HEK293 (cell line): ENCODE results near the gene NFKBIB.

Experiments
- BCL11B ChIP-seq: fragments of 450-650 bp; formaldehyde crosslinking; IDR thresholded peaks from 2 replicates; pipeline ENCODE4 v1.5.1; 2016; ENCODE audit warnings: low read depth, missing biosample characterization, missing genetic modification characterization
- HOXC10 ChIP-seq: sonication (generic); formaldehyde crosslinking; IDR thresholded peaks from 2 replicates; pipeline ENCODE4 v1.8.1; 2023; ENCODE audit warnings: mild to moderate bottlenecking, missing genetic modification reagents
- PRDM10 ChIP-seq: fragments of 450-650 bp; formaldehyde crosslinking; IDR thresholded peaks from 2 replicates; pipeline ENCODE4 v1.5.1; 2016; ENCODE audit warnings: missing biosample characterization, missing genetic modification characterization
- RBAK ChIP-seq: fragments of 450-650 bp; formaldehyde crosslinking; IDR thresholded peaks from 2 replicates; pipeline ENCODE4 v1.5.1; 2016; ENCODE audit warnings: missing biosample characterization, missing genetic modification characterization
- SCRT1 ChIP-seq: fragments of 450-650 bp; formaldehyde crosslinking; IDR thresholded peaks from 2 replicates; pipeline ENCODE4 v1.5.1; 2016; ENCODE audit warnings: missing biosample characterization, missing genetic modification characterization, borderline replicate concordance
- SETDB1 ChIP-seq: IDR thresholded peaks from one replicate; pipeline ENCODE4 v1.6.1; 2017; ENCODE audit warnings: mild to moderate bottlenecking, low read length, moderate library complexity, mixed read lengths; ENCODE audit not compliant: insufficient read length
- SP7 ChIP-seq: fragments of 450-650 bp; formaldehyde crosslinking; IDR thresholded peaks from 2 replicates; pipeline ENCODE4 v1.5.1; 2016; ENCODE audit warnings: missing biosample characterization, missing genetic modification characterization
- YY2 ChIP-seq: fragments of 450-650 bp; formaldehyde crosslinking; IDR thresholded peaks from 2 replicates; pipeline ENCODE4 v1.5.1; 2016; ENCODE audit warnings: missing biosample characterization, missing genetic modification characterization
- ZNF133 ChIP-seq: fragments of 450-650 bp; formaldehyde crosslinking; IDR thresholded peaks from 2 replicates; pipeline ENCODE4 v1.5.1; 2016; ENCODE audit warnings: missing biosample characterization, missing genetic modification characterization
- ZNF146 ChIP-seq: fragments of 450-650 bp; formaldehyde crosslinking; IDR thresholded peaks from 2 replicates; pipeline ENCODE4 v1.5.1; 2016; ENCODE audit warnings: missing biosample characterization, missing genetic modification characterization
- ZNF148 ChIP-seq: fragments of 450-650 bp; formaldehyde crosslinking; IDR thresholded peaks from 2 replicates; pipeline ENCODE4 v1.5.0; 2017; ENCODE audit warnings: missing biosample characterization, missing genetic modification characterization, borderline replicate concordance
- ZNF19 ChIP-seq: fragments of 450-650 bp; formaldehyde crosslinking; IDR thresholded peaks from 2 replicates; pipeline ENCODE4; 2016; ENCODE audit warnings: missing biosample characterization, missing genetic modification characterization, low read depth
- ZNF221 ChIP-seq: fragments of 450-650 bp; formaldehyde crosslinking; IDR thresholded peaks from 2 replicates; pipeline ENCODE4 v1.5.1; 2017; ENCODE audit warnings: missing biosample characterization, missing genetic modification characterization, borderline replicate concordance
- ZNF292 ChIP-seq: fragments of 450-650 bp; formaldehyde crosslinking; IDR thresholded peaks from 2 replicates; pipeline ENCODE4 v1.5.1; 2016; ENCODE audit warnings: low read depth, missing biosample characterization, missing genetic modification characterization, borderline replicate concordance
- ZNF433 ChIP-seq: fragments of 450-650 bp; formaldehyde crosslinking; IDR thresholded peaks from 2 replicates; pipeline ENCODE4 v1.5.1; 2016; ENCODE audit warnings: missing biosample characterization, missing genetic modification characterization, low read depth
- ZNF529 ChIP-seq: fragments of 450-650 bp; formaldehyde crosslinking; IDR thresholded peaks from 2 replicates; pipeline ENCODE4 v1.5.1; 2017; ENCODE audit warnings: missing genetic modification characterization, missing biosample characterization; ENCODE audit not compliant: insufficient replicate concordance
- ZNF571 ChIP-seq: fragments of 450-650 bp; formaldehyde crosslinking; IDR thresholded peaks from 2 replicates; pipeline ENCODE4 v1.5.0; 2017; ENCODE audit warnings: missing biosample characterization, missing genetic modification characterization
- ZNF830 ChIP-seq: fragments of 450-650 bp; IDR thresholded peaks from 2 replicates; pipeline ENCODE4 v1.5.0; 2018; ENCODE audit warnings: missing biosample characterization, missing genetic modification characterization, low read depth, mild to moderate bottlenecking, moderate library complexity
- ZSCAN5A ChIP-seq: fragments of 450-650 bp; formaldehyde crosslinking; IDR thresholded peaks from 2 replicates; pipeline ENCODE4 v1.5.1; 2016; ENCODE audit warnings: missing biosample characterization, missing genetic modification characterization
- ZXDB ChIP-seq: fragments of 450-650 bp; formaldehyde crosslinking; IDR thresholded peaks from 2 replicates; pipeline ENCODE4 v1.5.1; 2016; ENCODE audit warnings: missing biosample characterization, missing genetic modification characterization
- TF ChIP-seq, protein P1 (sequence below): fragments of 450-650 bp; formaldehyde crosslinking; IDR thresholded peaks from 2 replicates; pipeline ENCODE4 v1.5.1; 2016; ENCODE audit warnings: missing biosample characterization, missing genetic modification characterization
- TF ChIP-seq, protein P2 (sequence below): fragments of 450-650 bp; formaldehyde crosslinking; IDR thresholded peaks from 2 replicates; pipeline ENCODE4 v1.5.1; 2016; ENCODE audit warnings: missing biosample characterization, missing genetic modification characterization
- TF ChIP-seq, protein P3 (sequence below): fragments of 450-650 bp; formaldehyde crosslinking; IDR thresholded peaks from 2 replicates; pipeline ENCODE4 v1.5.1; 2016; ENCODE audit warnings: missing biosample characterization, missing genetic modification characterization
- TF ChIP-seq, protein P4 (sequence below): fragments of 450-650 bp; IDR thresholded peaks from 2 replicates; pipeline ENCODE4 v1.5.1; 2018; ENCODE audit warnings: missing biosample characterization, mild to moderate bottlenecking, missing genetic modification characterization

Gene NFKBIB

GRCh38 chr19:38862321-38863059, 37.3 kb upstream of the NFKBIB start (continued):
- TF ChIP-seq ZNF148 (tag by site-specific recombination) (peak; percentile 50; the same call in 1 of the 2 replicates), ZSCAN5A (tag by site-specific recombination) (peak; percentile 57; the same call in 1 of the 2 replicates), ZNF19 (tag by site-specific recombination) (0 out of 2 replicates have a peak, but pooled peaks have one; percentile 51), SCRT1 (peak; percentile 99), PRDM10 (tag by site-specific recombination) (peak; percentile 86), RBAK (tag by site-specific recombination) (peak; percentile 68), ZNF830 (no peak), ZNF433 (no peak), ZNF571 (tag by site-specific recombination) (no peak), YY2 (tag by site-specific recombination) (no peak), ZNF146 (no peak), ZNF292 (tag by site-specific recombination) (no peak), ZNF529 (tag by site-specific recombination) (no peak), SETDB1 (no peak), ZNF133 (0 out of 2 replicates have a peak, but pooled peaks have one; percentile 25), ZXDB (peak; percentile 96), ZNF221 (tag by site-specific recombination) (peak; percentile 68; the same call in 1 of the 2 replicates), BCL11B (no peak), SP7 (tag by site-specific recombination) (peak; percentile 99), HOXC10 (CRISPR knock-in tag) (no peak)
- TF ChIP-seq, protein P1, sequence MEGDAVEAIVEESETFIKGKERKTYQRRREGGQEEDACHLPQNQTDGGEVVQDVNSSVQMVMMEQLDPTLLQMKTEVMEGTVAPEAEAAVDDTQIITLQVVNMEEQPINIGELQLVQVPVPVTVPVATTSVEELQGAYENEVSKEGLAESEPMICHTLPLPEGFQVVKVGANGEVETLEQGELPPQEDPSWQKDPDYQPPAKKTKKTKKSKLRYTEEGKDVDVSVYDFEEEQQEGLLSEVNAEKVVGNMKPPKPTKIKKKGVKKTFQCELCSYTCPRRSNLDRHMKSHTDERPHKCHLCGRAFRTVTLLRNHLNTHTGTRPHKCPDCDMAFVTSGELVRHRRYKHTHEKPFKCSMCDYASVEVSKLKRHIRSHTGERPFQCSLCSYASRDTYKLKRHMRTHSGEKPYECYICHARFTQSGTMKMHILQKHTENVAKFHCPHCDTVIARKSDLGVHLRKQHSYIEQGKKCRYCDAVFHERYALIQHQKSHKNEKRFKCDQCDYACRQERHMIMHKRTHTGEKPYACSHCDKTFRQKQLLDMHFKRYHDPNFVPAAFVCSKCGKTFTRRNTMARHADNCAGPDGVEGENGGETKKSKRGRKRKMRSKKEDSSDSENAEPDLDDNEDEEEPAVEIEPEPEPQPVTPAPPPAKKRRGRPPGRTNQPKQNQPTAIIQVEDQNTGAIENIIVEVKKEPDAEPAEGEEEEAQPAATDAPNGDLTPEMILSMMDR (tag by site-specific recombination): no peak
- TF ChIP-seq, protein P2, sequence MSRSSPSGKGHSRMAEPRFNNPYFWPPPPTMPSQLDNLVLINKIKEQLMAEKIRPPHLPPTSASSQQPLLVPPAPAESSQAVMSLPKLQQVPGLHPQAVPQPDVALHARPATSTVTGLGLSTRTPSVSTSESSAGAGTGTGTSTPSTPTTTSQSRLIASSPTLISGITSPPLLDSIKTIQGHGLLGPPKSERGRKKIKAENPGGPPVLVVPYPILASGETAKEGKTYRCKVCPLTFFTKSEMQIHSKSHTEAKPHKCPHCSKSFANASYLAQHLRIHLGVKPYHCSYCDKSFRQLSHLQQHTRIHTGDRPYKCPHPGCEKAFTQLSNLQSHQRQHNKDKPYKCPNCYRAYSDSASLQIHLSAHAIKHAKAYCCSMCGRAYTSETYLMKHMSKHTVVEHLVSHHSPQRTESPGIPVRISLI (tag by site-specific recombination): peak; percentile 65
- TF ChIP-seq, protein P3, sequence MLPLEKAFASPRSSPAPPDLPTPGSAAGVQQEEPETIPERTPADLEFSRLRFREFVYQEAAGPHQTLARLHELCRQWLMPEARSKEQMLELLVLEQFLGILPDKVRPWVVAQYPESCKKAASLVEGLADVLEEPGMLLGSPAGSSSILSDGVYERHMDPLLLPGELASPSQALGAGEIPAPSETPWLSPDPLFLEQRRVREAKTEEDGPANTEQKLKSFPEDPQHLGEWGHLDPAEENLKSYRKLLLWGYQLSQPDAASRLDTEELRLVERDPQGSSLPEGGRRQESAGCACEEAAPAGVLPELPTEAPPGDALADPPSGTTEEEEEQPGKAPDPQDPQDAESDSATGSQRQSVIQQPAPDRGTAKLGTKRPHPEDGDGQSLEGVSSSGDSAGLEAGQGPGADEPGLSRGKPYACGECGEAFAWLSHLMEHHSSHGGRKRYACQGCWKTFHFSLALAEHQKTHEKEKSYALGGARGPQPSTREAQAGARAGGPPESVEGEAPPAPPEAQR (tag by site-specific recombination): peak; percentile 14; the same call in 1 of the 2 replicates
- TF ChIP-seq, protein P4, sequence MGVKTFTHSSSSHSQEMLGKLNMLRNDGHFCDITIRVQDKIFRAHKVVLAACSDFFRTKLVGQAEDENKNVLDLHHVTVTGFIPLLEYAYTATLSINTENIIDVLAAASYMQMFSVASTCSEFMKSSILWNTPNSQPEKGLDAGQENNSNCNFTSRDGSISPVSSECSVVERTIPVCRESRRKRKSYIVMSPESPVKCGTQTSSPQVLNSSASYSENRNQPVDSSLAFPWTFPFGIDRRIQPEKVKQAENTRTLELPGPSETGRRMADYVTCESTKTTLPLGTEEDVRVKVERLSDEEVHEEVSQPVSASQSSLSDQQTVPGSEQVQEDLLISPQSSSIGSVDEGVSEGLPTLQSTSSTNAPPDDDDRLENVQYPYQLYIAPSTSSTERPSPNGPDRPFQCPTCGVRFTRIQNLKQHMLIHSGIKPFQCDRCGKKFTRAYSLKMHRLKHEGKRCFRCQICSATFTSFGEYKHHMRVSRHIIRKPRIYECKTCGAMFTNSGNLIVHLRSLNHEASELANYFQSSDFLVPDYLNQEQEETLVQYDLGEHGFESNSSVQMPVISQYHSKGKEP (tag by site-specific recombination): peak; percentile 90
